ENCODE measurements around the gene NFASC. TPM values are rescaled to one million over a fixed set of nuclear protein-coding genes. Genes with fewer than 3 reads are reported as not detected.

The NFASC gene
- total RNA-seq, 1 experiment from 2014 or later = not detected

- no peak for DNase-seq
- no peaks in the 10 kb centered on the region for H3K4me1 Mint-ChIP-seq (ENCODE audit: low read depth, unreplicated experiment)
- intact Hi-C loops (cut with micrococcal nuclease; ENCODE audit: unreplicated experiment) = no loop called here
- H3K27ac Mint-ChIP-seq (ENCODE audit: unreplicated experiment) = no peak overlapping the region
- CTCF ChIA-PET = interaction anchor here (0.7 kb wide), 1 partner anchor 95 kb away, joined by 3 read pairs; no protein-coding TSS in a partner anchor
- no peak overlapping the region for H3K4me3 Mint-ChIP-seq (ENCODE audit: low read depth, unreplicated experiment)
- BruUV-seq (replicated peaks) = no TSS peak
- no peak for TF ChIP-seq CTCF (IDR thresholded peaks at IDR 0.05; ENCODE audit: unreplicated experiment)
- H3K27me3 Mint-ChIP-seq (ENCODE audit: unreplicated experiment) = peaks cover 75% of the 10 kb centered on the region
- H3K36me3 Mint-ChIP-seq (ENCODE audit: insufficient read depth, unreplicated experiment) = no peaks in the 10 kb centered on the region
- no peaks in the 10 kb centered on the region for H3K9me3 Mint-ChIP-seq (ENCODE audit: low read depth, unreplicated experiment)
These were observed 51.3 kb downstream of the NFASC start for GRCh38 chr1:204921855-204922516.

GRCh38 chr1:204923201-204923600 is 52.5 kb downstream of the NFASC start:
- Mint-ChIP-seq H3K36me3 (ENCODE audit: insufficient read depth, unreplicated experiment) (no peaks in the 10 kb centered on the region), H3K4me3 (ENCODE audit: low read depth, unreplicated experiment) (no peak overlapping the region), H3K9me3 (ENCODE audit: low read depth, unreplicated experiment) (no peaks in the 10 kb centered on the region), H3K27me3 (ENCODE audit: unreplicated experiment) (peaks cover 86% of the 10 kb centered on the region), H3K27ac (ENCODE audit: unreplicated experiment) (no peak overlapping the region), H3K4me1 (ENCODE audit: low read depth, unreplicated experiment) (no peaks in the 10 kb centered on the region)
- no peak for DNase-seq
- no TSS peak for BruUV-seq (replicated peaks)
- intact Hi-C loops (cut with micrococcal nuclease; ENCODE audit: unreplicated experiment) = no loop called here
- CTCF ChIA-PET = interaction anchor here (1.5 kb wide), 1 partner anchor 29 kb away, joined by 3 read pairs; no protein-coding TSS in a partner anchor
- no peak for TF ChIP-seq CTCF (IDR thresholded peaks at IDR 0.05; ENCODE audit: unreplicated experiment)

- CTCF ChIA-PET = interaction anchor here (1.5 kb wide), 1 partner anchor 29 kb away, joined by 3 read pairs; no protein-coding TSS in a partner anchor
- no peak for TF ChIP-seq CTCF (IDR thresholded peaks at IDR 0.05; ENCODE audit: unreplicated experiment)
- Mint-ChIP-seq H3K36me3 (ENCODE audit: insufficient read depth, unreplicated experiment) (no peaks in the 10 kb centered on the region), H3K4me3 (ENCODE audit: low read depth, unreplicated experiment) (no peak overlapping the region), H3K27ac (ENCODE audit: unreplicated experiment) (no peak overlapping the region), H3K9me3 (ENCODE audit: low read depth, unreplicated experiment) (no peaks in the 10 kb centered on the region), H3K27me3 (ENCODE audit: unreplicated experiment) (peaks cover 86% of the 10 kb centered on the region), H3K4me1 (ENCODE audit: low read depth, unreplicated experiment) (no peaks in the 10 kb centered on the region)
- no TSS peak for BruUV-seq (replicated peaks)
- intact Hi-C loops (cut with micrococcal nuclease; ENCODE audit: unreplicated experiment) = no loop called here
- DNase-seq = no peak
These were observed 53.0 kb downstream of the NFASC start for GRCh38 chr1:204923626-204924012.

- H3K9me3 Mint-ChIP-seq (ENCODE audit: low read depth, unreplicated experiment) = no peaks in the 10 kb centered on the region
- intact Hi-C loops (cut with micrococcal nuclease; ENCODE audit: unreplicated experiment) = no loop called here
- BruUV-seq (replicated peaks) = no TSS peak
- no peaks in the 10 kb centered on the region for H3K4me1 Mint-ChIP-seq (ENCODE audit: low read depth, unreplicated experiment)
- CTCF ChIA-PET = interaction anchor here (1.5 kb wide), 1 partner anchor 30 kb away, joined by 3 read pairs; no protein-coding TSS in a partner anchor
- no peak overlapping the region for H3K4me3 Mint-ChIP-seq (ENCODE audit: low read depth, unreplicated experiment)
- H3K27me3 Mint-ChIP-seq (ENCODE audit: unreplicated experiment) = peaks cover 82% of the 10 kb centered on the region
- peak; percentile 9 for DNase-seq
- TF ChIP-seq CTCF (IDR thresholded peaks at IDR 0.05; ENCODE audit: unreplicated experiment) = no peak
- H3K27ac Mint-ChIP-seq (ENCODE audit: unreplicated experiment) = no peak overlapping the region
- H3K36me3 Mint-ChIP-seq (ENCODE audit: insufficient read depth, unreplicated experiment) = no peaks in the 10 kb centered on the region
These were observed 53.5 kb downstream of the NFASC start for GRCh38 chr1:204924013-204924759.

Measured in Calu3 (cell line).